GM21381 (cell line): ENCODE measurements around the gene TNS3.
"Not testable (repeated sequence)": the region's sequence is repeated elsewhere in the genome, so short reads cannot be mapped to it uniquely, and the experiment has no call there.

Experiments used
- ATAC-seq: cut with Tn5 transposase; IDR thresholded peaks from one replicate; pipeline ENCODE4 v1.9.1; 2021; ENCODE audit warnings: mild to moderate bottlenecking, moderate library complexity; ENCODE audit not compliant: unreplicated experiment

The TNS3 gene

DNA sequence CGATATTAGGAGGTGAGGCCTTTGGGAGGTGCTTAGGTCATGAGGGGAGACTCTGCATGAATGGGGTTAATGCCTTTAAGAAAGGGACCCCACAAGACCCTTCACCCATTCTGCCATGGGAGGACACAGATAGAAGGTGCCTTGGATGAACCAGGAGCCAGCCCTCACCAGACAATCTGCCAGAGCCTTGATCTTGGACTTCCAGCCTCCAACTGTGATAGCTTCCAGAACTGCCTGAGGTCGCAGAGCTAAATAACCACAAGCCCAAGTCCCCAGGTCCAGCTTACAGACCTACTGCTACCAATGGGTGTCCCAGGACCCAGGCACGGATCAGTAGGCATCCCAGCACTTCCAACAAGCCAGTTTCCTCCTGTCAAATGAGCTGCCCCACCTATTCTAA is 37.5 kb downstream of the TNS3 start:
- ATAC-seq, result no peak

DNA sequence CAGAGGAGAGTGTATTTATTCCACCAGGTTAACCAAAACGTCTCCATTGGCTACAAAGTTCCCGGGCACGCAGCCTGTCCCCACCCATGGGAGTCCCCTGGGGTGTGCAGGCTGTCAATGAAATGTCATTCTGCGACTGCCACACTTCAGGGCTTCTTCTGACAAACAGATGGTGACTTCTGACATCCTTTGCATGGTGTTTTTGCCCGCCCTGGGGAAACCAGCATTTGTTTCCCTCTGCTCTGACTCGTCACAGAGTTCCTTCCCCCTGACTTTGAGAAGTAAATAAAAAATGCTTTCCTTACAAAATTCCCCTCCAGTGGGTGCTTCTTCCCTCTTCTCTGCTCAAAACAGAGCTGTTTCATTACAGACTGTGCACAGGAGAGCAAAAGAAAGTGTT is 38.2 kb downstream of the TNS3 start:
- no peak for ATAC-seq

- no peak for ATAC-seq
These were observed 38.9 kb downstream of the TNS3 start for GRCh38 chr7:47543056-47543455.

GRCh38 chr7:47542051-47542450 is 39.9 kb downstream of the TNS3 start:
- no peak for ATAC-seq

DNA sequence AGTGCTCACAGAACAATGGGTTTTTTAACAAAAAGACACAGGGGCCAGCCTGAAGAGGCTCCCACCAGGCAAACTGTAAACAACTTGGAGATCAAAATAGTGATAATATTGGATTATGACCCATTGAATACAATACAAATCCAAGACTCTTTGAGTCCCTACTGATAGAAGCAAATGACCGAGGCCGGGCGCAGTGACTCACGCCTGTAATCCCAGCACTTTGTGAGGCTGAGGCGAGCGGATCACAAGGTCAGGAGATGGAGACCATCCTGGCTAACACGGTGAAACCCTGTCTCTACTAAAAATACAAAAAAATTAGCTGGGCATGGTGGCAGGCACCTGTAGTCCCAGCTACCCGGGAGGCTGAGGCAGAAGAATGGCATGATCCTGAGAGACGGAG is 40.4 kb downstream of the TNS3 start:
- not testable (repeated sequence) for ATAC-seq

DNA sequence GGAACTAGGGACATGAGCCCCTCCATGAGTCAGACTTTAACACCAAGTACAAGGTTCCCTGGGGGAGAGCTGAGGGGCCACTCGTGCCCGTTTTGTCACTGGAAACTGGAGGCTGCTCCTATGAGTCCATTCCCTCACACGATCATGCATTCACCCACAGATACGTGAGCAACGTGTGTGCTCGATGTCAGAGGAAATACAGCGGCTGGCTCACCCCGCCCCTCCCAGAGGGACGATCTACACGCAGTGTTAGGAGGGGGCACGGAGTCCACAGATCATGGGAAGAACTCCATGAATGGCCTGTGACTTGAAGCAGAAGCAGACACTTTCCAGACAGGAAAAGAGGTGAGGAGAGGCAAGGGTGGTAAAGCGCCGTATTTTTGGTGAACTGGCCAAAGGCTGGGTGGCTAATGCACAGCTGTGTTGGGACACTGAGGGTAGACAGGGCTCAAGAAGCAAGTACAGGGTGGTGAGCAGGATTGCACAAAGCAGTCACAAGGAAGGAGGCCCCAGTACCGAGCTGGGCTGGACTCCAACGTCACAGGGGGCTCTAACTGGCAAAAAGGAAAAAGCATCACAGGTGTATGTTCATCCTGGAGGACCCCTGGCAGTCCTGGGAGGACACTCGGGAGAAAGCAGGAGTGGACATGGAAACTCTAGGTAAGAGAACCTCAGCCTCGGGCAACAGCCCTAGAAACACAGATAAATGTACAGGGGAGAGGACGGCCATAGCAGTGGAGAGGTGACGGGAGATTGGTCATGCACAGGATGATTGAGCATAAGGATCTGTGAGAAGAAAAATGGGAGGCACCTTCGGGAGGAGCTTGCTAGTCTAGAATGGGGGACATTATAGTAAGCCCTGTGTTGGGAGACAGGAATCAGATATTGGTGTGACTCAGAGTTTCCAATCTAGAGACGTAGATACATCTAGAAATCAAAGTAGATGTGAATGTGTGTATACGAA is 41.2 kb downstream of the TNS3 start:
- no peak for ATAC-seq

GRCh38 chr7:47540053-47540386 is 41.9 kb downstream of the TNS3 start:
- ATAC-seq, result no peak

DNA sequence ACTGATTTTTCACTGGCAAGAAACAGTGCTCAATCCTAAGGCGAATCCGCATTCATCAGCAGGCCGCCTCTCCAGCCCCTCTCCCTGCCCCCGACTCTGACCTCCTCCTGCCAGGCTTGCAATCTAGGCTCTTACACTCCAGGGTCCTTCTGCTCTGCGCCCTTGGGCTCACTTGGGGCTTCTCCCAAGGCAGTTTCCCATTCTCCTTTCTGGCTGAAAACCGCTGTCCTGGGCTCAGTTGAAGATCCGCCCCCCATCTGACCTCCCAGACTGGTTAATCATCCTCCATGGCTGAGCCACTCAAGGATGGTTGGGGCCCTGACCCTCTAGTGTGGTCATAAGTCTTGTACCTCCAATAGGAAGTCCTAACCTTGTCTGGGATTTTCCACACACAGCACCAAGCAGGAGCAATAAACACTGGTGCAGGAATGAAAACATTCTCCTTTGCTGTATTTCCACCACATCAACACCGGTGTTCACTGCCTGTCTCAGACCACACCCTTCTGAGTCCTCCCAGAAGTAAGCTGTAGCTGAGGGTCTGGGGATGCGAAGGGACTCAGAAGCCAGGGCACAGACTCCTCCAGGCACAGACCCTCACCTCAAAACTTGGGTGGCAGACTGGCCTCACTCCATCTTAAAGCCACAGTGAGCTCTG is 42.4 kb downstream of the TNS3 start:
- no peak for ATAC-seq

- no peak for ATAC-seq
These were observed 43.0 kb downstream of the TNS3 start for GRCh38 chr7:47538846-47539311.

DNA sequence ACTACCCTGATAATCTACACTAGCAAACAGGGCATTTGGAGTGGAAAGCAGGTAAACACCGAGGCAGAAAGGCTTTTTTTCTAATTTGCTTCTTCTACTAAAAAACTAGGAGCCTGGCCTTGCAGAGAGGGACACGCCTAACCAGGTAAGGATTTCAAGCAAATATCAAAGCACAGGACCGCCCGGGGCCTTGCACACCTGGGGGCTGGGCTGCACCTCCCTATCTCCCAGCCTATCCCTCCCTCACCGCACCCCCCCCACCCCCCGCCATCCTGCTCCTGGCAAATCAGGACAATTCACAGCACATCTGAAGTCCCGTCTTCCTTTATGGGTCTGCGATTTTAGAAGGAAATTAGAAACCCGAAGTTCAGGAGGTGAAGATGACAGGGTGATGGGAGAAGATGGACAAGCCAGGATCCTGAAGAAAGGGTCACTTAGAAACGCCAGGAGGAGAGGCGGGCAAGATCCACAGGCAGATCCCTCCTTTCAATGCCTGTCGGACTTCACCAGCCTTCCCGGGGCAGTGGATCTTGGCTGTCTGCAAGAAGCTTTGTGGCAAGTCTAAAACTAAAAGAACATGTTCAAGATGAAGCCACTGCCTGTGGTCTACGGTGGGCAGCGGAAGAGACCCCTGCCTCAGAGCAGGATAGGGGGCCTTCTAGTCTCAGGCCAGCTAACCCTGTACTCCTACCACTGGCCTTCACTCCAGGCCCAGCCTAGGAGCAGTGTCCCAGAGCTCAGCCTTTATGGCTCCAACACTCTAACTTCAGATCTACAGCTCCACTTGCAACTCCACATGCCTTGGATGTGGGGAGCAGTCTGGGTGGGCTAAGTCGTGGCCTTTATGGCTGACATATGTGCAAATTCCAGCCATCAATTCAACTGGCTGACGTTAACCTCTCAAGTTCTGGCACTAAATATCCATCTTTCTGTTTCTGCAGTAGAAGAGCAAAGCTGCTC is 43.9 kb downstream of the TNS3 start:
- no peak for ATAC-seq

DNA sequence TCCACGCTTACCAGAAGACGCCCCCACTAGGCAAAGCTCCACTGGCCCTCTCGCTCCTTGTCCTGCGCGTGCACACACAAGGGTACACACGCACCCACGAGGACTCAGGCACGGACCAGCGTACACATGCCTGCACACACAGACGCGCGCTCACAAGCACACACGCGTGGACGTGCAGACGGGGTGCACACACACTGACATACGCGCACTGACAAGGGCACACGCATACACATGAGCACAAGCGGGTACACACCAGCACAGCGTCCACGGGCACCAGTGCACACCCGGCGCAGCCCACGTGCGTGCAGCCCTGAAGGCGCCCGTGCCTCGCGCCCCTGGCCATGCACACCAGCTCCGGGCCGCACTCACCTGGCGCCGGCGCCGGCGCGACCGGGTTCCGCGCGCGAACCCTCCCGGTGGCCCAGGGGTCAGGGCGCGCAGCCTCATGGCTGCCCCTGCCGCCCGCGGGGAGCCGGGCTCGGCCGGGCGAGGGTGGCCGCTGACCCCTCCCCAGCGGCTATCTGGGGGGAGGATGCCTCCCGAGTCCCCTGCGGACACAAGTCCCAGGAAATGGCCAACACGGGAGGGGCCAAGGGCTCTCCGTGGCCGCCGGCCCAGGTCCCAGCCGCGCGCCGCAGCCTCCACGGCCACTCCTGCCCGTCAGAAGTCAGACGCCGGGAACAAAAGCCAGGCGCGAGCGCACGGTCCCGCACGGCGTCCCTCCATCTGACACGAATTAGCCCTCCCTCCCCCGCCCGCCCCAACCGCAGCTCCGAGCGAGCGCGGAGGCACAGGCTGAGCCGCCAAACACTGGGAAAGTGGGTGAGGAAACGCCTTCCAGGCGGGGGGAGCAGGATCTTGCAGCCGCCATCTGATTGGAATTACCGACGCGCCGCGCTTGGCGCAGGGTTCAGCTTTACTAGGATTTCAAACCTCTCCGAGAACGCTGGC is 45.0 kb downstream of the TNS3 start:
- no peak for ATAC-seq

DNA sequence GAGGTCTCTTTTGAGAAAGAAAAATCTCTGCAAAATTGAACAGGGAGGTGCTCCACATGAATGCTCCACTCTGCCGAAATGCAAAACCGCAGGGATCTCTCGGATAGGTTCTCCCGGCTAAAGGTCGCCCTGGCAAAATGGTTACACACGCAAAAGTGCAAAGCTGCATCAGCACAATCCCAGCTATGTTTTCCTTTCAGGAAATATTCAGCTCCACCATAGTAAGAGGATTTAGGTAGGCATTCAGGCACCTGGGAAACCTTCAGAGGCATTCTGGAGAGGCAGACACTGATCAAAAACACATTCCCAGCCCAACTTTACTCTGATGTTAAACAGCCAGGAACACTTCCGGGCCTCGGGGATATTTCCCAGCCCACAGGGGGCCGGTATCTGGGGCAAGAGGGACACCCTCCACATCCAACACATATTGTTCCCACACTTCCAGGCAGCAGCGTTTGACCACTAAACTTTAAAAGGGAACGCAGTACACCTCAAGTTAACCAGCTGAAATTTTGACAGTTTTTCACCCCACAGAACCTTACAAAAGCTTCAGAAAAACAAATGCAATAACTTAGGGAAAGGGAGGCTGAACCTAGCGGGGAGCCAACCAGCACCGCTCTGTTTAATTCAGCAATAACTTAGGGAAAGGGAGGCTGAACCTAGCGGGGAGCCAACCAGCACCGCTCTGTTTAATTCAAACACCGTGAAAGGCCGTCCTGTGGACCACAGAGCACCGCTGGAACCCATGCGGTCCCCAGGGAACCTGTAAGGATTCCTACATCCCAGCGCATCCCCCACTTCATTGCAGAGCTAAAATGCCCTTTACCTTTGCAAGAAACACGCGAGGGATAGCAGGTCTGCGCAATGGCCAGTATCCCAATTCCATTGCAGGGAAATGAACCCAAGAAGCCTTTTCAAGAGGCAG is 45.9 kb downstream of the TNS3 start:
- no peak for ATAC-seq

DNA sequence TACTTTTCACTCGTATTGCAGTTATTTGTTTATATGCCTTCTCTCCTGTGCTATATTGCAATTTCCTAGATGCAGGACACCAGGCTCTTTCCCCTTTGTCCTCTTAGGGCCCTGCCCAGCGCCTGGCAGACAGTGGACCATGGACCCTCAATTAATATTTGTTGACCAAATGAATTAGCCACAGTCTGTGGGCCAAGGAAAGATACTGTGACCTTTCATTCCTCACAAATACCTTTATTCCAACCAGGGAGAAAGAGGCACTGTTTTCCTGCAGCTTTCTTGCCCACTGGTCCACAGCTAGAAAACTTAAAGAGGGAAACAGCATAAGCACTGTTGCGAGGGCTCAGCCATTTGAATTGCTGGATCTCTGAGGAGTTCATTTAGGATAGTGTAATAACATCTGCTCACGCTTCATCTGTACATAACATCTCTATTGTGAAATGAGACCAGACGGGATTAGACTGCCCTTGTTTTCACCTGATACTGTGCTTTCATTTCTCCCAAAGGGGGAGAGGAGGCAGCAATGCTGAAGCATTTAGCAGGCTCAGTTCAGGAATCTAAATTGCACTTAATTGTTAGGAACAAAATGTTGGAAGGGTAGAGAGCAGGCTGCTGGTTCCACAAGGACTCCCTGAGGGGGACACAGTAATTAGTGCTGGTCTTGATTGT is 46.7 kb downstream of the TNS3 start:
- ATAC-seq, result no peak

DNA sequence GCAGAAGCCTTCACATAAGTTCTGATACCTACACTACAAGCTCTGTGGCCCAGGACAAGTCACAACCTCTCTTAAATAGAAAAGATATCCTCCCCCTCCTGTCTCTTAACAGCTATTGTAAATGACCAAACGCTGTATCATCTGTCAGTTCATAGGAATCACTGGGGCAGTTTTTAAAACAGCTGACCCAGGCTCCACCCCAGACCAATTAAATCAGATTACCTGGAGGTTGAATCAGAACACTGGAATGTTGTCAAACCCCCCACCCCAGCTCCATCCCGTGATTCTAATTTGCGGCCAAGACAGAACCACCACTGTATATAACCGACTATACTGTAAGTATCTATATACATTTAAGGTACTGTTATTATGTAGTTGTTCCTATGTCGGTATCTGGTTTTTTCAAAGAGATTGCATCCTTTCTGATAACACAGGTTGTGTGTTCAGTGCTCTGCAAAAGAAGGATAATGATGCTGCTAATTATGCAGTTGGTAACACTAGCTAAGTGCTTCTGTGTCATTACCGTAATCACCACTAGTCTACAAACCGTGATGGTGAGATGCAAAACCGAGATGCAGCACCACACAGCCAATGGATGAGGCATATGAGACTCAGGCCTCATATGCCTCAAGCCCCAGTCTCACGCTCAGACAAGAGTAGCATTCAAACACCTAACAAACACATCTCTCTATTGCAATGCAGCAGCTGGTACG is 47.4 kb downstream of the TNS3 start:
- no peak for ATAC-seq

DNA sequence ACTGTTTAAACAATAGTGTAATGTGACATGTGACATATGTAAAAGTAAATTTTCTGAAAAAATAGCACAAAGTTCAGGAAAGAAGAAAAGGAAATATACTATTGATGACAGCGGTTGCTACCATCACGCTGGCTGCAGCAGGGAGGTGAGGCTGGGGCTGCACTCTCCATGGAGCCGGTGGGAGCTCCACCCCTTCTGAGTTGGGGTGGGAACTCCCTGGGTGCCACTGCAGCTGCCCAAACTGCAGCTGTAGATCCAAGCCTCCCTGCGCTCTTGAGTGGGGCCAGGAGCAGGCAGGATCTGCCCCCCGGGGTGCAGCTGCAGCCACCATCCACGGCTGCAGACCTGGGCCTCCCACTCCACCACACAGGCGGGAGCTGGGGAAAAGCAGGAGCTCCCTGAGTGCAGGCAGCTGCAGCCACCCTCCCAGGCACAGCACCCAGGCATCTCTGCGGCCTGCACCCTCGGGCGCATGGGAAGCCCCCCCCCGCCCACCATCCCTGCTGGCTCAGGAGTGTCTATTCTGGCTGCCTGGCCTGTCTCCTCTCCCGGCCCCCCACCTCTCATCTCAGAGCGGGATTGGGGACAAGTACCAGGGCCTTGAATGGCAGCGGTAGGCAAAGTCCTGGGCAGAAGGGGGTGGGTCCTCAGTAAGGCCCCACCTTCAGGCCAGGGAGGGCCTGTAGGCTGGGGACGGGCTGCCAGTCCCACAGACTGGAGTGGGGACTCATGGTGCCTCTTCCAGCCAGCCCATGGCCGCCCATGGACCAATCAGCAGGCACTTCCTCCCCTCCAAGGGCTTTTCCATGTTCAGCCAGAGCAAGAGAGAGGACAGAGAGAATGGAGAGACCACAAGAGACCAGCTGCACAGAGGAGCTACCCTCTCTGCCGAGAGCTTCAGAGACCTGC is 50.1 kb downstream of the TNS3 start:
- ATAC-seq, result no peak

- ATAC-seq, result no peak
These were observed 51.9 kb downstream of the TNS3 start for GRCh38 chr7:47529826-47530555.
